HG02678 (cell line): ENCODE results near the gene MDFI.

Experiments
- ATAC-seq: cut with Tn5 transposase; IDR thresholded peaks from one replicate; pipeline ENCODE4 v1.9.1; 2021; ENCODE audit warnings: mild to moderate bottlenecking, moderate library complexity; ENCODE audit not compliant: unreplicated experiment

MDFI gene

GRCh38 chr6:41700463-41701347 lies 62.4 kb downstream of the MDFI start:
- no peak for ATAC-seq

GRCh38 chr6:41702089-41702745 lies 63.9 kb downstream of the MDFI start:
- ATAC-seq: no peak

GRCh38 chr6:41702771-41703494 lies 64.7 kb downstream of the MDFI start:
- no peak for ATAC-seq
